Lung (tissue), 13 donors: ENCODE results near the gene TGM1. TPM values are rescaled to one million over a fixed set of nuclear protein-coding genes. Genes with fewer than 3 reads are reported as not detected.
"Not testable (repeated sequence)": the region's sequence is repeated elsewhere in the genome, so short reads cannot be mapped to it uniquely, and the experiment has no call there.

Source experiments
- ATAC-seq: fragments of 200-7000 bp; cut with Tn5 transposase; one replicate; pipeline ENCODE4 v1.9.1; 2020; ENCODE audit warnings: moderate number of reproducible peaks; ENCODE audit not compliant: insufficient read depth, low FRiP score
- DNase-seq, 3 donors: peaks; one replicate each; pipeline ENCODE4 v3.0.0-alpha.2; 2013 to 2017
- H3K27ac ChIP-seq, 2 donors: one replicate each; pipeline ENCODE4 v1.5.1; 2013; ENCODE audit warnings: mild to moderate bottlenecking in 2 of 2, moderate library complexity in 2 of 2, control low read depth in 1 of 2, inconsistent platforms in 1 of 2, low read depth in 1 of 2, low read length in 1 of 2
- H3K27me3 ChIP-seq, 3 donors: one replicate each; pipeline ENCODE4 v1.5.1; 2013; ENCODE audit warnings: low read length in 2 of 3; ENCODE audit not compliant: control insufficient read depth in 3 of 3, insufficient read depth in 3 of 3
- H3K36me3 ChIP-seq, 4 donors: one replicate each; pipeline ENCODE4 v1.5.1; 2013; ENCODE audit warnings: low read length in 4 of 4, mild to moderate bottlenecking in 1 of 4, moderate library complexity in 1 of 4; ENCODE audit not compliant: control insufficient read depth in 4 of 4, insufficient read depth in 4 of 4
- H3K4me1 ChIP-seq, 5 donors: one replicate each; pipeline ENCODE4 v1.5.1; 2013; ENCODE audit warnings: low read length in 5 of 5, mild to moderate bottlenecking in 2 of 5, moderate library complexity in 1 of 5; ENCODE audit not compliant: control insufficient read depth in 5 of 5, insufficient read depth in 5 of 5
- H3K4me3 ChIP-seq: one replicate; pipeline ENCODE4 v1.5.1; 2013; ENCODE audit warnings: mild to moderate bottlenecking, control low read depth, moderate library complexity
- H3K9ac ChIP-seq, 2 donors: one replicate each; pipeline ENCODE4 v1.5.1; 2013; ENCODE audit warnings: low read length in 2 of 2, control low read depth in 1 of 2; ENCODE audit not compliant: insufficient read depth in 1 of 2
- H3K9me3 ChIP-seq, 4 donors: one replicate each; pipeline ENCODE4 v1.5.1; 2013; ENCODE audit warnings: low read length in 3 of 4, mild to moderate bottlenecking in 1 of 4, moderate library complexity in 1 of 4; ENCODE audit not compliant: control insufficient read depth in 4 of 4, insufficient read depth in 3 of 4
- WGBS, 2 donors: extraction: QIAGEN DNeasy Blood & Tissue Kit; methylation state at CpG; one replicate each; pipeline ENCODE4 v1.1.7; 2013; 5-methylcytosine and 5-hydroxymethylcytosine counted together
- polyA plus RNA-seq, 2 donors: library from polyadenylated mRNA; stranded (reverse); fragments of 200-250 nt; gene quantifications; one replicate each; pipeline ENCODE4 v1.2.1, GENCODE V29; 2013
- small RNA-seq: library from RNA; depleted of rRNA; stranded (forward); fragments of <200 nt; gene quantifications from one replicate; pipeline ENCODE3, GENCODE V24; 2014; ENCODE audit warnings: low replicate concordance
- total RNA-seq, 2 donors: library from RNA; depleted of rRNA in 1 of 2; stranded (reverse); fragments of >200 nt in 1 of 2; gene quantifications; one replicate each; pipeline ENCODE4 v1.2.1, GENCODE V29; 2014 to 2021
- TF ChIP-seq, protein P1 (sequence below): IDR thresholded peaks from 2 replicates; pipeline ENCODE4 v1.5.1; 2012; ENCODE audit warnings: mild to moderate bottlenecking; ENCODE audit errors: control extremely low read depth, extremely low read depth
- donor health status: control.
- donor health status: control.
- donor health status: Bipolar disorder and iron deficiency.
- donor health status: healthy.
- donor health status: DM: yes; HTN: yes; CAD: no.

TGM1 gene
- total and polyA plus RNA-seq, 4 donors = 1.9 to 11.3 (median 9.3) TPM

DNA sequence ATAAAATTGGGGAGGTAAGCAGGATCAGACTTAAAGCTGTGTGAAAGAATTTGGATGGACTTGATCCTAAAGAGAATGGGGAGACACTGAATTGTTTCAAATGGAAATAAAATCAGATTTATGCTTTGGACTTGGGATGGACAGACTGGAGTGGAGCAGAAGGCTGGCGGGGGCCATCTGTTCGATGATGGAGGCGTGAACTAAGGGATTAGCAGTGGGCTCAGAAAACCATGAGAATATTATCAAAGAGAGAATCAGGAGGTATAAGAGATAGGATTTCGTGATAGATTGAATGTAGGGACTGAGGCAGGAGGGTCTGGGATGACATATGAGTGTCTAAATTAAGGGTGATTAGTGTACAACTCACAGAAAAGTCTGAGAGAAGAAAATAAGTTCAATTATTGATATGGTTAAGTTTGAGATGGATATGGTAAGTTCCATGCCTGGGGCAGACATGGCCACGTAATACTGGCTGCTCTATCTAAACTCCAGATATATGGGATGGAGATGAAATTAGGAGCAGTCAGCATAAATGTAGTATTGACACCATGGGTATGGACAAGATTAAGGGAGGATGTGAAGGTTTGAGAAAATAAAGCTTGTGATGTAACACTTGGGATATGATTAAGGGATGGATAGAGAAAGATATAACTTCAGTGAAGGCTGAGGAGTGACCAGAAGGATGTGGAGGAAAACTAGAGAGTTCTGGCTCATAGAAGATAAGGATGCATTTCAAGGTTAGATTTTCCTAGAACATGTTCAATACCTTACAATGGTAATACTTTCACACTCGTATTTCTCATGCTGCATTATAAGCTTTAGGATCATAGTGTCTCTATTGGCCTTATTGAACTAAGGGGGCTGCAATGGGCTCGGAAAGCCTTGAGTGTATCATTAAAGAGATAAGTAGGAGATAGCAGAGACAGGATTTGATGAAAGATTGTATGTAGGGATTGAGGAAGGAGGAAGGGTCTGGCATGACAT is 58.5 kb downstream of the TGM1 start:
- Histone ChIP-seq H3K9ac (no peak overlapping the region), H3K4me1 (no peaks in the 10 kb centered on the region), H3K27ac (no peak overlapping the region), H3K9me3 (no peaks in the 10 kb centered on the region), H3K4me3 (no peak overlapping the region), H3K36me3 (peaks cover 3 to 43% (median 33%) of the 10 kb centered on the region in 4 donors), H3K27me3 (no peaks in the 10 kb centered on the region)
- ATAC-seq = no peak
- no peak for DNase-seq
- 95 to 96% methylated on average over 7 of the region's 7 CpGs for WGBS, 2 donors
- TF ChIP-seq, protein P1, sequence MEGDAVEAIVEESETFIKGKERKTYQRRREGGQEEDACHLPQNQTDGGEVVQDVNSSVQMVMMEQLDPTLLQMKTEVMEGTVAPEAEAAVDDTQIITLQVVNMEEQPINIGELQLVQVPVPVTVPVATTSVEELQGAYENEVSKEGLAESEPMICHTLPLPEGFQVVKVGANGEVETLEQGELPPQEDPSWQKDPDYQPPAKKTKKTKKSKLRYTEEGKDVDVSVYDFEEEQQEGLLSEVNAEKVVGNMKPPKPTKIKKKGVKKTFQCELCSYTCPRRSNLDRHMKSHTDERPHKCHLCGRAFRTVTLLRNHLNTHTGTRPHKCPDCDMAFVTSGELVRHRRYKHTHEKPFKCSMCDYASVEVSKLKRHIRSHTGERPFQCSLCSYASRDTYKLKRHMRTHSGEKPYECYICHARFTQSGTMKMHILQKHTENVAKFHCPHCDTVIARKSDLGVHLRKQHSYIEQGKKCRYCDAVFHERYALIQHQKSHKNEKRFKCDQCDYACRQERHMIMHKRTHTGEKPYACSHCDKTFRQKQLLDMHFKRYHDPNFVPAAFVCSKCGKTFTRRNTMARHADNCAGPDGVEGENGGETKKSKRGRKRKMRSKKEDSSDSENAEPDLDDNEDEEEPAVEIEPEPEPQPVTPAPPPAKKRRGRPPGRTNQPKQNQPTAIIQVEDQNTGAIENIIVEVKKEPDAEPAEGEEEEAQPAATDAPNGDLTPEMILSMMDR = no peak

DNA sequence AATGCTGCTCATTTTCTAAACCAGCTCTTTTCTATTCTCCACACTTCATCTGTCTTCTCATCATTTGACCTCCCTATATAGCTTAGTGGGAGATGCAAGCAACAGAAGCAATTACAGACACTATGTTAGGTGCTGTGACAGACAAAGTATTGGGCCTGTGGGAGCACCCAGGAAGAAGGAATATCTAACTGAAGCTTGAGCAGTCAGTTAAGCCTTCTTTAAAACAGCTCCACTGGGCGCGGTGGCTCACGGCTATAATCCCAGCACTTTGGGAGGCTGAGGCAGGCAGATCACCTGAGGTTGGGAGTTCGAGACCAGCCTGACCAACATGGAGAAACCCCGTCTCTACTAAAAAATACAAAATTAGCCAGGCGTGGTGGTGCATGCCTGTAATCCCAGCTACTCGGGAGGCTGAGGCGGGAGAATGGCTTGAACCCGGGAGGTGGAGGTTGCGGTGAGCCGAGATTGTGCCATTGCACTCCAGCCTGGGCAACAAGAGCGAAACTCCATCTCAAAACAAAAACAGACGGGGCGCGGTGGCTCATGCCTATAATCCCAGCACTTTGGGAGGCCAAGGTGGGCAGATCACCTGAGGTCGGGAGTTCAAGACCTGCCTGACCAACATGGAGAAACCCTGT is 59.6 kb downstream of the TGM1 start:
- H3K27ac ChIP-seq, DNase-seq, H3K4me1 ChIP-seq, H3K27me3 ChIP-seq, H3K4me3 ChIP-seq, ATAC-seq, H3K9ac ChIP-seq, H3K9me3 ChIP-seq: not testable (repeated sequence)
- H3K36me3 ChIP-seq = peaks cover 2 to 39% (median 29%) of the 10 kb centered on the region in 4 donors
- WGBS, 2 donors = 97 to 98% methylated on average over 16 of the region's 16 CpGs

DNA sequence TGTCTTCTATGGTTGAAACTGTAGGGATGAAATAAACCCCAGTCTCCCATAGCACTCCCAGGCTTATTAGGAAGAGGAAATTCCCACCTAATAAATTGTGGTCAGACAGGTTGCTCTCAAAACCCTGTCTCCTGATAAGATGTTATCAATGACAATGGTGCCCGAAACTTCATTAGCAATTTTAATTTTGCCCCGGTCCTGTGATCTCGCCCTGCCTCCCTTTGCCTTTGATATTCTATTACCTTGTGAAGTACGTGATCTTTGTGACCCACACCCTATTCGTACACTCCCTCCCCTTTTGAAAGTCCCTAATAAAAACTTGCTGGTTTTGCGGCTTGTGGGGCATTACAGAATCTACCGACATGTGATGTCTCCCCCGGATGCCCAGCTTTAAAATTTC is 60.4 kb downstream of the TGM1 start:
- 93% methylated on average over 8 of the region's 8 CpGs for WGBS, 2 donors

More for the DNA sequence above, 60.4 kb downstream of the TGM1 start:
- not testable (repeated sequence) for H3K9ac ChIP-seq, H3K27me3 ChIP-seq, H3K9me3 ChIP-seq, H3K4me1 ChIP-seq, DNase-seq, H3K4me3 ChIP-seq, H3K27ac ChIP-seq, ATAC-seq
- H3K36me3 ChIP-seq = peaks cover 2 to 31% (median 23%) of the 10 kb centered on the region in 4 donors

Small RNAs within 50 kb of the gene (small RNA-seq; reads per million reads assigned to genes)
- not detected for gene CHMP4A
- gene MDP1 = not detected

Other genes with a start within 250 kb of the TGM1 start
Only the 30 nearest of the 34 such genes appear.
- gene PCK2, start 168.9 kb downstream of the TGM1 start, total RNA-seq = 10 to 100 TPM in 1 of 2 donors, 1 to 10 TPM in 1; 8.9 to 91.7 TPM
- gene PCK2, start 168.9 kb downstream of the TGM1 start, polyA plus RNA-seq = 10 to 100 TPM; 35.2 to 41.2 TPM
- gene DCAF11, start 148.4 kb downstream of the TGM1 start, total RNA-seq = 100 to 1,000 TPM in 1 of 2 donors, 10 to 100 TPM in 1; 68.9 to 153 TPM
- 10 to 100 TPM; 26.4 to 59.4 TPM for gene DCAF11, start 148.4 kb downstream of the TGM1 start, polyA plus RNA-seq
- gene NRL, start 148.2 kb downstream of the TGM1 start, total RNA-seq = 1 to 10 TPM; 3.6 to 5.4 TPM
- gene NRL, start 148.2 kb downstream of the TGM1 start, polyA plus RNA-seq = 1 to 10 TPM; 2.7 TPM
- under 1 TPM; 0.48 to 0.83 TPM for gene FITM1, start 132.5 kb downstream of the TGM1 start, total RNA-seq
- gene FITM1, start 132.5 kb downstream of the TGM1 start, polyA plus RNA-seq = 1 to 10 TPM in 1 of 2 donors, under 1 TPM in 1; 0.93 to 1.4 TPM
- 100 to 1,000 TPM; 125 to 192 TPM for gene PSME1, start 127.0 kb downstream of the TGM1 start, total RNA-seq
- 100 to 1,000 TPM; 286 to 311 TPM for gene PSME1, start 127.0 kb downstream of the TGM1 start, polyA plus RNA-seq
- gene EMC9, start 121.6 kb downstream of the TGM1 start, total RNA-seq = 10 to 100 TPM in 1 of 2 donors, 1 to 10 TPM in 1; 4.6 to 24.3 TPM
- 10 to 100 TPM; 15.7 to 29.4 TPM for gene EMC9, start 121.6 kb downstream of the TGM1 start, polyA plus RNA-seq
- 100 to 1,000 TPM in 1 of 2 donors, 10 to 100 TPM in 1; 89.1 to 178 TPM for gene PSME2, start 116.6 kb downstream of the TGM1 start, total RNA-seq
- 100 to 1,000 TPM; 283 to 328 TPM for gene PSME2, start 116.6 kb downstream of the TGM1 start, polyA plus RNA-seq
- 10 to 100 TPM; 31.7 to 82.4 TPM for gene RNF31, start 115.7 kb downstream of the TGM1 start, total RNA-seq
- 10 to 100 TPM; 44.1 to 78.6 TPM for gene RNF31, start 115.7 kb downstream of the TGM1 start, polyA plus RNA-seq
- 100 to 1,000 TPM in 1 of 2 donors, 10 to 100 TPM in 1; 75.3 to 111 TPM for gene IRF9, start 101.9 kb downstream of the TGM1 start, total RNA-seq
- 100 to 1,000 TPM in 1 of 2 donors, 10 to 100 TPM in 1; 79.9 to 124 TPM for gene IRF9, start 101.9 kb downstream of the TGM1 start, polyA plus RNA-seq
- 10 to 100 TPM; 13.3 to 48.1 TPM for gene REC8, start 91.1 kb downstream of the TGM1 start, total RNA-seq
- gene REC8, start 91.1 kb downstream of the TGM1 start, polyA plus RNA-seq = 10 to 100 TPM; 23.8 to 35.1 TPM
- gene IPO4, start 74.4 kb downstream of the TGM1 start, total RNA-seq = 10 to 100 TPM; 22.0 to 78.9 TPM
- 10 to 100 TPM; 13.0 to 34.8 TPM for gene IPO4, start 74.4 kb downstream of the TGM1 start, polyA plus RNA-seq
- gene TM9SF1, start 67.7 kb downstream of the TGM1 start, total RNA-seq = 10 to 100 TPM; 42.3 to 71.9 TPM
- 10 to 100 TPM; 32.7 to 61.7 TPM for gene TM9SF1, start 67.7 kb downstream of the TGM1 start, polyA plus RNA-seq
- 1 to 10 TPM in 1 of 2 donors, not detected in 1; 1.2 TPM for gene TSSK4, start 57.5 kb downstream of the TGM1 start, total RNA-seq
- gene TSSK4, start 57.5 kb downstream of the TGM1 start, polyA plus RNA-seq = under 1 TPM; 0.02 to 0.10 TPM
- 10 to 100 TPM; 37.2 to 50.8 TPM for gene CHMP4A, start 49.7 kb downstream of the TGM1 start, total RNA-seq
- 100 to 1,000 TPM in 1 of 2 donors, 10 to 100 TPM in 1; 70.4 to 103 TPM for gene CHMP4A, start 49.7 kb downstream of the TGM1 start, polyA plus RNA-seq
- gene MDP1, start 47.1 kb downstream of the TGM1 start, total RNA-seq = 10 to 100 TPM; 20.8 to 24.8 TPM
- 10 to 100 TPM; 17.2 to 31.4 TPM for gene MDP1, start 47.1 kb downstream of the TGM1 start, polyA plus RNA-seq
- gene NEDD8, start 30.8 kb downstream of the TGM1 start, total RNA-seq = 100 to 1,000 TPM in 1 of 2 donors, 10 to 100 TPM in 1; 69.5 to 147 TPM
- gene NEDD8, start 30.8 kb downstream of the TGM1 start, polyA plus RNA-seq = 100 to 1,000 TPM; 242 to 246 TPM
- 10 to 100 TPM; 63.1 TPM for gene GMPR2, start 30.2 kb downstream of the TGM1 start, total RNA-seq
- 10 to 100 TPM; 42.9 to 71.1 TPM for gene GMPR2, start 30.2 kb downstream of the TGM1 start, polyA plus RNA-seq
- 10 to 100 TPM; 48.2 to 89.1 TPM for gene TINF2, start 20.6 kb downstream of the TGM1 start, total RNA-seq
- gene TINF2, start 20.6 kb downstream of the TGM1 start, polyA plus RNA-seq = 10 to 100 TPM; 45.2 to 82.6 TPM
- gene RABGGTA, start 8.4 kb upstream of the TGM1 start, total RNA-seq = 10 to 100 TPM; 19.7 to 55.8 TPM
- gene RABGGTA, start 8.4 kb upstream of the TGM1 start, polyA plus RNA-seq = 10 to 100 TPM; 40.3 to 45.4 TPM
- gene DHRS1, start 36.6 kb upstream of the TGM1 start, total RNA-seq = 10 to 100 TPM; 20.8 to 24.0 TPM
- gene DHRS1, start 36.6 kb upstream of the TGM1 start, polyA plus RNA-seq = 10 to 100 TPM; 20.6 to 27.8 TPM
- 10 to 100 TPM; 14.1 to 25.9 TPM for gene NOP9, start 36.7 kb upstream of the TGM1 start, total RNA-seq
- gene NOP9, start 36.7 kb upstream of the TGM1 start, polyA plus RNA-seq = 10 to 100 TPM; 12.1 to 13.5 TPM
- gene CIDEB, start 44.8 kb upstream of the TGM1 start, total RNA-seq = 10 to 100 TPM in 1 of 2 donors, 1 to 10 TPM in 1; 9.6 to 18.8 TPM
- gene CIDEB, start 44.8 kb upstream of the TGM1 start, polyA plus RNA-seq = 10 to 100 TPM in 1 of 2 donors, 1 to 10 TPM in 1; 8.3 to 19.7 TPM
- 10 to 100 TPM in 1 of 2 donors, 1 to 10 TPM in 1; 5.8 to 14.0 TPM for gene LTB4R2, start 47.0 kb upstream of the TGM1 start, total RNA-seq
- gene LTB4R2, start 47.0 kb upstream of the TGM1 start, polyA plus RNA-seq = 1 to 10 TPM; 1.8 to 5.5 TPM
- 10 to 100 TPM in 1 of 2 donors, 1 to 10 TPM in 1; 4.4 to 14.8 TPM for gene LTB4R, start 48.3 kb upstream of the TGM1 start, total RNA-seq
- gene LTB4R, start 48.3 kb upstream of the TGM1 start, polyA plus RNA-seq = 10 to 100 TPM in 1 of 2 donors, 1 to 10 TPM in 1; 7.3 to 47.0 TPM
- gene ADCY4, start 71.9 kb upstream of the TGM1 start, total RNA-seq = 10 to 100 TPM; 35.7 to 36.3 TPM
- gene ADCY4, start 71.9 kb upstream of the TGM1 start, polyA plus RNA-seq = 10 to 100 TPM; 22.6 to 42.8 TPM
- 10 to 100 TPM in 1 of 2 donors, 1 to 10 TPM in 1; 6.4 to 26.0 TPM for gene RIPK3, start 76.8 kb upstream of the TGM1 start, total RNA-seq
- 10 to 100 TPM; 13.0 to 23.4 TPM for gene RIPK3, start 76.8 kb upstream of the TGM1 start, polyA plus RNA-seq
- gene NFATC4, start 105.0 kb upstream of the TGM1 start, total RNA-seq = 10 to 100 TPM; 38.2 to 38.6 TPM
- gene NFATC4, start 105.0 kb upstream of the TGM1 start, polyA plus RNA-seq = 10 to 100 TPM; 13.9 to 71.4 TPM
- gene NYNRIN, start 135.8 kb upstream of the TGM1 start, total RNA-seq = 10 to 100 TPM; 16.1 to 49.8 TPM
- 1 to 10 TPM; 2.9 to 4.2 TPM for gene NYNRIN, start 135.8 kb upstream of the TGM1 start, polyA plus RNA-seq
- gene CBLN3, start 166.5 kb upstream of the TGM1 start, total RNA-seq = 1 to 10 TPM; 1.7 to 4.9 TPM
- 1 to 10 TPM; 1.9 to 2.1 TPM for gene CBLN3, start 166.5 kb upstream of the TGM1 start, polyA plus RNA-seq
- 10 to 100 TPM; 48.1 to 60.2 TPM for gene KHNYN, start 166.8 kb upstream of the TGM1 start, total RNA-seq
- gene KHNYN, start 166.8 kb upstream of the TGM1 start, polyA plus RNA-seq = 10 to 100 TPM; 27.0 to 34.1 TPM